Tibial nerve (tissue), 4 donors: ENCODE measurements around the gene SGTA. TPM values are rescaled to one million over a fixed set of nuclear protein-coding genes. Genes with fewer than 3 reads are reported as not detected.
"Not testable (repeated sequence)": the region's sequence is repeated elsewhere in the genome, so short reads cannot be mapped to it uniquely, and the experiment has no call there.

ENCODE experiments used
- DNase-seq, 2 donors: peaks; one replicate each; pipeline ENCODE4 v3.0.0-alpha.2; 2019; ENCODE audit warnings: low spot score in 2 of 2
- H3K27ac ChIP-seq, 4 donors: fragments of 200-600 bp; sonication (generic) in 3 of 4; one replicate each; pipeline ENCODE4 v1.5.1; 2017 to 2019; ENCODE audit warnings: mild to moderate bottlenecking in 1 of 4
- H3K27me3 ChIP-seq, 2 donors: fragments of 200-600 bp; sonication (generic) in 1 of 2; one replicate each; pipeline versions ENCODE4 v1.5.1 to v1.6.0; 2017 to 2019
- H3K36me3 ChIP-seq, 3 donors: fragments of 200-600 bp; sonication (generic); one replicate each; pipeline ENCODE4 v1.5.1; 2018 to 2019
- H3K4me1 ChIP-seq, 4 donors: fragments of 200-600 bp; sonication (generic) in 3 of 4; one replicate each; pipeline ENCODE4 v1.5.1; 2017 to 2019
- H3K4me3 ChIP-seq, 4 donors: fragments of 200-600 bp; sonication (generic) in 3 of 4; one replicate each; pipeline ENCODE4 v1.5.1; 2017 to 2019; ENCODE audit warnings: mild to moderate bottlenecking in 1 of 4, moderate library complexity in 1 of 4
- H3K9me3 ChIP-seq, 4 donors: fragments of 200-600 bp; sonication (generic) in 3 of 4; one replicate each; pipeline ENCODE4 v1.5.1; 2017 to 2019
- CTCF ChIP-seq, 5 experiments: fragments of 200-600 bp in 3 of 5; fragments of 450-650 bp in 2 of 5; sonication (generic) in 3 of 5; IDR thresholded peaks; one replicate each; pipeline ENCODE4 v1.5.1; 2016 to 2019; ENCODE audit warnings: antibody characterized with exemption in 5 of 5, mild to moderate bottlenecking in 3 of 5, moderate library complexity in 2 of 5
- EP300 ChIP-seq, 2 donors: sonication (generic); formaldehyde crosslinking; IDR thresholded peaks; one replicate each; pipeline ENCODE4 v1.6.1; 2017; ENCODE audit warnings: antibody characterized with exemption in 2 of 2, mild to moderate bottlenecking in 1 of 2
- POLR2A ChIP-seq, 2 donors: fragments of 450-650 bp; IDR thresholded peaks; one replicate each; pipeline ENCODE4 v1.6.1; 2017; ENCODE audit warnings: antibody characterized with exemption in 2 of 2, mild to moderate bottlenecking in 2 of 2, moderate library complexity in 2 of 2
- WGBS, 2 donors: methylation state at CpG; one replicate each; pipeline ENCODE4 v1.1.5; 2018; 5-methylcytosine and 5-hydroxymethylcytosine counted together
- total RNA-seq, 4 donors: library from RNA; depleted of rRNA; stranded (reverse); fragments of >200 nt; gene quantifications; one replicate each; pipeline ENCODE4 v1.1.0, GENCODE V29; 2016

SGTA gene
- total RNA-seq, 4 donors from 2014 or later, result 40.2 to 47.6 (median 44.9) TPM

GRCh38 chr19:2796659-2797266 lies 13.7 kb upstream of the SGTA start:
- TF ChIP-seq EP300 (IDR thresholded peaks at IDR 0.05), result no peak
- no peak for TF ChIP-seq CTCF (IDR thresholded peaks at IDR 0.05)
- no peak for TF ChIP-seq POLR2A (IDR thresholded peaks at IDR 0.05)
- H3K9me3 ChIP-seq, result no peaks in the 10 kb centered on the region
- DNase-seq, result no peak
- H3K4me1 ChIP-seq, result no peaks in the 10 kb centered on the region
- no peak overlapping the region for H3K27ac ChIP-seq
- H3K36me3 ChIP-seq, result peaks cover 0 to 100% (median 0%) of the 10 kb centered on the region in 3 donors
- 91% methylated on average over 20 to 22 of the region's 23 CpGs for WGBS, 2 donors
- H3K27me3 ChIP-seq, result no peaks in the 10 kb centered on the region
- H3K4me3 ChIP-seq, result no peak overlapping the region

DNA sequence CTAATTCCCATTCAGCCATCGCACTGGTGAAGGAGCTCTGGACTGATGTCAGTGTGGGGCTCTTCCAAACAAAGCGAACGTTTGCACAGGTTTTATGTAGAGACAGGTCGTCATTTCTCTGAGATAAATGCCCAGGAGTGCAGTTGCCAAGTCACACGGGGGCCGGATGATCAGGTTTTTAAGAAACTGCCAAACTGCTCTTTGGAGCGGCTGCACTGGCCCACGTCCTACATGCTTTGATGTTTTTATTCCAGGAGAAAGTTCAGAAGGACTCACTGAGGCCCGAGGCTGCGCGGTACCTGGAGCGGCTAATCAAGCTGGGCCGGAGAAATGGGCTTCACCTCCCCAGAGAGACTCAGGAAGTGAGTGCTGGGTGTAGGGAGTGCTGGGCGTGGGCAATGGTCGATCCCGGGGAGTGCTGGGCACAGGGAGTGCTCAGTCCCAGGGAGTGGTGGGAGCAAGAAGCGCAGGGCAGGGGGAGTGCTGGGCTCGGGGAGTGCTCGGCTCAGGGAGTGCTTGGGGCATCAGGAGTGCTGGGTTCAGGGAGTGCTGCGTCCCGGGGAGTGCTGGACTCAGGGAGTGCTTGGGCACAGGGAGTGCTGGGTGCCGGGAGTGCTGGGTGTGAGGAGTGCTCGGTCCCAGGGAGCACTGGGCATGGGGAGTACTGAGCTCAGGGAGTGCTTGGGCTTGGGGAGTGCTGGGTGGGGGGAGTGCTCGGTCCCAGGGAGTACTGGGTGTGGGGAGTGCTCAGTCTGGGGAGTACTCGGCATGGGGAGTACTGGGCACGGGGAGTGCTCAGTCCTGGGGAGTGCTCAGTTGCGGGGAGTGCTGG lies 13.0 kb upstream of the SGTA start:
- DNase-seq, result no peak
- Histone ChIP-seq H3K27ac (no peak overlapping the region), H3K4me1 (no peaks in the 10 kb centered on the region), H3K36me3 (peaks cover 0 to 100% (median 0%) of the 10 kb centered on the region in 3 donors), H3K27me3 (no peaks in the 10 kb centered on the region), H3K4me3 (no peak overlapping the region), H3K9me3 (no peaks in the 10 kb centered on the region)
- whole genome bisulfite sequencing, 2 donors, result 88 to 95% methylated on average over 26 to 27 of the region's 27 CpGs
- no peak for TF ChIP-seq POLR2A (IDR thresholded peaks at IDR 0.05)
- TF ChIP-seq EP300 (IDR thresholded peaks at IDR 0.05), result no peak
- no peak for TF ChIP-seq CTCF (IDR thresholded peaks at IDR 0.05)

DNA sequence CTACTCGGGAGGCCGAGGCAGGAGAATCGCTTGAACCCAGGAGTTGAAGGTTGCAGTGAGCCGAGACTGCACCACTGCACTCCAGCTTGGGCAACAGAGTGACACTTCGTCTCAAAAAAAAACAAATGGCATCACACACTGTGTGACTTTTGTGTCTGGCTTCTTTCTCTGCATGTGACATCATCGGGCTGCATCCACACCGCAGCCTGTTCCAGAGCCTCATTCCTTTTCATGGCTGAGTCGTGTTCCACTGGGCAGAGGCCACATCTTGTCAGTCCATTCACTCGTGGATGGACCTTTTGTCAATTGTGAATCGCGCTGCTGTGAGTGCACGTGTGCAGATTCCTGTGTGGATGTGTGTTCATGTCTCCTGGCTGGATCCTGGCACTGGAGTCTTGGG lies 10.5 kb upstream of the SGTA start:
- H3K36me3 ChIP-seq, result peaks cover 0 to 89% (median 0%) of the 10 kb centered on the region in 3 donors
- TF ChIP-seq CTCF (IDR thresholded peaks at IDR 0.05) (no peak), POLR2A (IDR thresholded peaks at IDR 0.05) (no peak), EP300 (IDR thresholded peaks at IDR 0.05) (no peak)
- no peak overlapping the region for H3K27ac ChIP-seq

GRCh38 chr19:2793126-2793525 lies 10.1 kb upstream of the SGTA start:
- Histone ChIP-seq H3K9me3 (no peaks in the 10 kb centered on the region), H3K4me1 (peaks cover 0 to 3% (median 0%) of the 10 kb centered on the region in 4 donors), H3K27ac (no peak overlapping the region), H3K4me3 (no peak overlapping the region), H3K36me3 (peaks cover 0 to 84% (median 0%) of the 10 kb centered on the region in 3 donors), H3K27me3 (no peaks in the 10 kb centered on the region)
- TF ChIP-seq CTCF (IDR thresholded peaks at IDR 0.05), result no peak
- TF ChIP-seq EP300 (IDR thresholded peaks at IDR 0.05), result no peak
- TF ChIP-seq POLR2A (IDR thresholded peaks at IDR 0.05), result no peak
- DNase-seq, result no peak
- 93 to 94% methylated on average over 7 of the region's 7 CpGs for WGBS, 2 donors

More for the DNA sequence above, 10.5 kb upstream of the SGTA start:
- 92% methylated on average over 12 of the region's 12 CpGs for WGBS, 2 donors
- H3K4me3 ChIP-seq, result no peak overlapping the region
- H3K9me3 ChIP-seq, result no peaks in the 10 kb centered on the region
- H3K27me3 ChIP-seq, result no peaks in the 10 kb centered on the region
- H3K4me1 ChIP-seq, result peaks cover 0 to 3% (median 0%) of the 10 kb centered on the region in 4 donors
- DNase-seq, result no peak

GRCh38 chr19:2792666-2793065 lies 9.6 kb upstream of the SGTA start:
- WGBS, 2 donors, result 95 to 97% methylated on average over 10 of the region's 10 CpGs
- not testable (repeated sequence) for H3K27me3 ChIP-seq, DNase-seq, H3K27ac ChIP-seq, H3K4me1 ChIP-seq, H3K4me3 ChIP-seq, H3K9me3 ChIP-seq
- H3K36me3 ChIP-seq, result peaks cover 0 to 80% (median 0%) of the 10 kb centered on the region in 3 donors
